GM20000 (cell line): Measurements from ENCODE around the gene RSPH1.

Source experiments
- DNase-seq: peaks from one replicate; pipeline ENCODE4 v3.0.0; 2012; ENCODE audit warnings: low spot score
- TF ChIP-seq, protein P1 (sequence below): IDR thresholded peaks from 2 replicates; pipeline ENCODE4 v1.5.1; 2012; ENCODE audit warnings: mild to moderate bottlenecking, control low read depth; ENCODE audit errors: extremely low read depth, missing control alignments

The RSPH1 gene

DNA sequence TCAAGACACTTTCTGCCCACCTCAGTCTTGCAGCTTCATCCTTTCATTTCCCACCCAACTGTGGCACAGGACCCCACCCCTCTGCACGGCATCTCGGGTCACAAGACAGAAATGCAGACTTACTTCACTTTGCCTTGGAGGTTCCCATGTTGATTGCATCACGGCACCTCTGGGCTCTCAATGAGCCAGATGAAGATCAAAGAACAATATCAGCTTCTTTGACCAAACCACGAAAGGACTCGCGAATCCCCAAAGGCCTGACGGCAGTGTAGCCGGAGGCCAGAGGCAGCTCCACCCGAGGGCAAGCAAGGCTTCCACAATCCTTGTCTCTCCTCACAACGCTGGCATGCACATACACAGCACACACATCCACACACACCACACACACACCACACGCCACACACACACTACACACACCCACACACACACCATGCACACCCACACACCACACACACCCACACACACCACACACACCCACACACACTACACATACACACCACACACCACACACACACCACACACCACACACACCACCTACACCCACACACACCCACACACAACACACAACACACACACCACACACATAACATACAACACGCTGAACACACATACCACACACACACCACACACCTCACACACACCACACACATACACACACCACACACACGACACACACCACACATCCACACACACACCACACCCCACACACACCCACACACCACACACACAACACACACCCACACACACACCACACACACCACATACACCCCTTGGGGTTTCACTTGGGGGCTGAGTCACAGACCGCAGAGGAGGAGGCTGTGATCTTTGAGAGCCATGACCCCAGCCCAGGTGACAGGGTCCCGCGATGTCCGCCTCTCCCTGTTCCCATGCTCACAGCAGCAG, 56.5 kb downstream of the RSPH1 start:
- TF ChIP-seq, protein P1, sequence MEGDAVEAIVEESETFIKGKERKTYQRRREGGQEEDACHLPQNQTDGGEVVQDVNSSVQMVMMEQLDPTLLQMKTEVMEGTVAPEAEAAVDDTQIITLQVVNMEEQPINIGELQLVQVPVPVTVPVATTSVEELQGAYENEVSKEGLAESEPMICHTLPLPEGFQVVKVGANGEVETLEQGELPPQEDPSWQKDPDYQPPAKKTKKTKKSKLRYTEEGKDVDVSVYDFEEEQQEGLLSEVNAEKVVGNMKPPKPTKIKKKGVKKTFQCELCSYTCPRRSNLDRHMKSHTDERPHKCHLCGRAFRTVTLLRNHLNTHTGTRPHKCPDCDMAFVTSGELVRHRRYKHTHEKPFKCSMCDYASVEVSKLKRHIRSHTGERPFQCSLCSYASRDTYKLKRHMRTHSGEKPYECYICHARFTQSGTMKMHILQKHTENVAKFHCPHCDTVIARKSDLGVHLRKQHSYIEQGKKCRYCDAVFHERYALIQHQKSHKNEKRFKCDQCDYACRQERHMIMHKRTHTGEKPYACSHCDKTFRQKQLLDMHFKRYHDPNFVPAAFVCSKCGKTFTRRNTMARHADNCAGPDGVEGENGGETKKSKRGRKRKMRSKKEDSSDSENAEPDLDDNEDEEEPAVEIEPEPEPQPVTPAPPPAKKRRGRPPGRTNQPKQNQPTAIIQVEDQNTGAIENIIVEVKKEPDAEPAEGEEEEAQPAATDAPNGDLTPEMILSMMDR: no peak

DNA sequence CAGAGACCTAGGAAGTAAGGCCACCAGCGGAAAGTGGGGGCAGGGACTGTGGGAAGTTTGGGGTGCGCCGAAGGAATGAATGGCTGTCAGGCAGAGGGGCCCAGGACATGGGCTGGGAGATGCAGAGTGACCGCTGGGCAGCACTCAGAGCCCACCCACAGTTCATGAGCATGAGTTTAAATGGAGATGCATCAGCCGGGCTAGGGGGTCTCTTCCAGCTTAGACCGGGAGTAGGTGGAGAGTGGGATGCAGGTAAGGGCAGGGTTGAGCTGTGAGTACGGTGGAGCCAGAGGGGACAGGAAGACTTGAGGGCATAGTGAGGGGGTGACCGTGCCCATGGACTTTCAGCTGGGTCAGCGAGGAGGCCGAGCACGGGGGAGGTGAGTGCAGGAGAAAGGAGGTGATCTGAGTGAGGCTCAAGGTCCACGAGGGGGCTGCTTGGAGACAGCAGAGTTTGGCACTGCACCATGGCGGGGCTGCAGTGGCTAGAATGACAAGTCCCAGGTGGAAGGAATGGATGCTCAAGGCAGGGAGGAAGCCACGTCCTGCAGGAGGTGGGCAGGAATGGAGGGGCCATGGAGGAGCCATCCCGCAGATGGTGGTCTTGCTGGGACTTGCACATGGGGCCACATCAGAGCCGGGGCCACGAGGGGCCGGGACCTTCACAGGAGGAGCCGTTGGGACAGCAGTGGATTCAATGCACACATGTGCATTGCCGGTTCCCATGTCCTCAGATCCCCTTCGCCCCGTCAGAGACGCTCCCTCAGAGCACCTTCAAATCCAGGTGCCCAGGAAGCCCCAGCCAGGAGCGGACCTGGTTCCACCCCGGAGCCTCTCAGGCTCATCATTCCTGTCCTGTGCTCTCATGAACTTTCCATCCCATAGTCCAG, 57.5 kb downstream of the RSPH1 start:
- no peak for DNase-seq

More for the DNA sequence above, 56.5 kb downstream of the RSPH1 start:
- peak; percentile 45 for DNase-seq

DNA sequence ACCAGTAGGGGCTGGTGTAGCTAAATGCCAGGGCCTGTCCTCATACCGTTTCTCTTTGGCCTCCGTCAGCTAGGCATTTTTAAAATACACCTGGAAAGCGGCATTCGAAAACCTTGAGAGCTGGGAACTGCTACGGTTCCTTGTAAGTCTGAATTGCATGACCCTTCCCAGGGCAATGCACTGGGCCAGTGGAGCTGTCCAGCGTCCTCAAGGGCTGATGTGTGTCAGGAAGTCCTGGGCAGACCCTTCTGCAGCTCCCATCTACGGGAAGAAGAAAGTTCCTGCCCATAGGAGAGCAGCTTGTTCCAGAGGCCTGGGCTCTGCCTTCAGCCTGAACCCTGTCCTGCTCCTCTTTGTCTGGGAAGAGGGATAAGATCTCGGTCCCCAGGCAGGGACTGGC, 58.2 kb downstream of the RSPH1 start:
- no peak for DNase-seq

More for the DNA sequence above, 57.5 kb downstream of the RSPH1 start:
- TF ChIP-seq, protein P1: no peak

DNA sequence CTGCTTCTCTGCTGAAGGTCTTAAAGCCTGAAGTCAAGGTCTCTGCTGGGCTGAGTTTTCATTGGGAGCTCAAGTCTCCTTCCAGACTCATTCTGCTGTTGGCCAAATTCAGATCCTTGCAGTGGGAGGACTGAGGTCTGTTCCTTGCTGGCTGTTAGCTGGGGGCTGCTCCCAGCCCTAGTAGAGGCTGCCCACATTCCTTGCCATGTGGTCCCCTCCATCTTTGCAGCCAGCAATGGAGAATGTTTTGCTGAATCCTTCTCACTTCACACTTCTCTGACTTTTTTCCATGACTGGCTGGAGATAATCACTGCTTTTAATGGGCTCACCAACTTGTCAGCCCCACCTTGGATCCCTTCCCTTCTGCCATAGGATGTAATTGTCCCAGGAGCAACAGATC, 59.1 kb downstream of the RSPH1 start:
- TF ChIP-seq, protein P1: no peak
- DNase-seq: no peak

More for the DNA sequence above, 58.2 kb downstream of the RSPH1 start:
- TF ChIP-seq, protein P1: no peak

DNA sequence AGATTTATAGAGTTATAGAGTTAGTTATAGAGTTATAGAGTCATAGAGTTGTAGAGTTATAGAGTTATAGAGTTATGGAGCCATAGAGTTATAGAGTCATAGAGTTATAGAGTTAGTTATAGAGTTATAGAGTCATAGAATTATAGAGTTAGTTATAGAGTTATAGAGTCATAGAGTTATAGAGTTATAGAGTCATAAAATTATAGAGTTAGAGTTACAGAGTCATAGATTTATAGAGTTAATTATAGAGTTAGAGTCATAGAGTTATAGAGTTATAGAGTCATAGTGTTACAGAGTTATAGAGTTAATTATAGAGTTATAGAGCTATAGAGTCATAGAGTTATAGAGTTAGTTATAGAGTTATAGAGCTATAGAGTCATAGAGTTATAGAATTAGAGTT, 60.2 kb downstream of the RSPH1 start:
- no peak for DNase-seq
- TF ChIP-seq, protein P1: no peak

DNA sequence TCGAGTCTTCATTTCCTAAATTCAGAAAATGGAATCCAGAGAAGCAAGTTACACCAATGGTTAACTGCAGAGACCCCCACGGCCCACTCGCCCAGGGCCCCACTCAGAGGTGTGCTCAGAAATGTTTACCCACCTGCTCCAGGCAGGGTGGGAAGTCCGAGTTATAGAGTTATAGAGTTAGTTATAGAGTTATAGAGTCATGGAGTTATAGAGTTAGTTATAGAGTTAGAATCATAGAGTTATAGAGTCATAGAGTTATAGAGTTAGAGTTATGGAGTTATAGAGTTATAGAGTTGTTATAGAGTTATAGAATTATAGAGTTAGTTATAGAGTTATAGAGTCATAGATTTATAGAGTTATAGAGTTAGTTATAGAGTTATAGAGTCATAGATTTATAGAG, 60.6 kb downstream of the RSPH1 start:
- no peak for DNase-seq
- TF ChIP-seq, protein P1: no peak

DNA sequence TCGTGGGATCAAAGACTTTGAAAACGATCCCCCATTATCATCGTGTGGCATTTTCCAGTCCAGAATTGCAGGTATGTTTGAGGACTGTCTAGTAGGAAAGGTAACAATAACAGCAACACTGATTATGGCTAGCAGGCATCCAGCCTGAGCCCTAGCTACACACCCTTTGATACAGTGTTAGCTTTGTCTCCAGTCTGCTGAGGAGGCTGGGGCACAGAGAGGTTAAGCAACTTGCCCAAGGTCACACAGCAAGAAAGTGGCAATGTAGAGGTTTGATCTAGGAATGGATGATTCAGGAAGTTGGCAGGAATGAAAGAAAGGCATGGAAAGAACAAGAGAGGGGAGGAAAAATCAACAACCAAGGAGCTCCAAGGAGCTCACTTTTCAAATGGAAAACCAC, 61.1 kb downstream of the RSPH1 start:
- TF ChIP-seq, protein P1: no peak

More for the DNA sequence above, 61.1 kb downstream of the RSPH1 start:
- no peak for DNase-seq
